HG02588 (cell line): ENCODE results near the gene CPLX1.
"Not testable (repeated sequence)": the region's sequence is repeated elsewhere in the genome, so short reads cannot be mapped to it uniquely, and the experiment has no call there.

Experiments
- ATAC-seq: cut with Tn5 transposase; IDR thresholded peaks from one replicate; pipeline ENCODE4 v1.9.1; 2021; ENCODE audit warnings: mild to moderate bottlenecking, moderate library complexity; ENCODE audit not compliant: unreplicated experiment

Gene CPLX1

GRCh38 chr4:780716-781492, 45.0 kb downstream of the CPLX1 start:
- no peak for ATAC-seq

- ATAC-seq, result not testable (repeated sequence)
Observed at GRCh38 chr4:780255-780654, 45.7 kb downstream of the CPLX1 start.

GRCh38 chr4:779555-779954, 46.4 kb downstream of the CPLX1 start:
- ATAC-seq, result no peak

- ATAC-seq, result no peak
Observed at GRCh38 chr4:777520-778262, 48.2 kb downstream of the CPLX1 start.

- no peak for ATAC-seq
Observed at GRCh38 chr4:776743-777441, 49.0 kb downstream of the CPLX1 start.

GRCh38 chr4:775485-775884, 50.4 kb downstream of the CPLX1 start:
- ATAC-seq, result not testable (repeated sequence)

GRCh38 chr4:774419-775092, 51.4 kb downstream of the CPLX1 start:
- ATAC-seq, result not testable (repeated sequence)

- ATAC-seq, result no peak
Observed at GRCh38 chr4:773214-773613, 52.7 kb downstream of the CPLX1 start.

- ATAC-seq, result no peak
Observed at GRCh38 chr4:772776-773175, 53.2 kb downstream of the CPLX1 start.

GRCh38 chr4:772118-772517, 53.8 kb downstream of the CPLX1 start:
- ATAC-seq, result no peak

- no peak for ATAC-seq
Observed at GRCh38 chr4:771464-771863, 54.5 kb downstream of the CPLX1 start.

GRCh38 chr4:770022-770421, 55.9 kb downstream of the CPLX1 start:
- no peak for ATAC-seq

GRCh38 chr4:769511-769910, 56.4 kb downstream of the CPLX1 start:
- no peak for ATAC-seq

- no peak for ATAC-seq
Observed at GRCh38 chr4:768995-769394, 56.9 kb downstream of the CPLX1 start.

- ATAC-seq, result no peak
Observed at GRCh38 chr4:768076-768475, 57.9 kb downstream of the CPLX1 start.

- ATAC-seq, result no peak
Observed at GRCh38 chr4:766559-767283, 59.2 kb downstream of the CPLX1 start.

GRCh38 chr4:766152-766515, 59.8 kb downstream of the CPLX1 start:
- ATAC-seq, result no peak

- no peak for ATAC-seq
Observed at GRCh38 chr4:764405-765169, 61.3 kb downstream of the CPLX1 start.

- ATAC-seq, result no peak
Observed at GRCh38 chr4:763922-764321, 62.0 kb downstream of the CPLX1 start.
